GM23338 (cell line): Measurements from ENCODE around the gene TRIM44. TPM values are rescaled to one million over a fixed set of nuclear protein-coding genes. Genes with fewer than 3 reads are reported as not detected.
A peak's percentile ranks its signal among the peaks of the same experiment; 100 is the strongest.

Experiments used
- ATAC-seq: fragments of 200-7000 bp; cut with Tn5 transposase; 3 replicates; pipeline ENCODE4 v1.9.1; 2020
- DNase-seq: peaks from one replicate; pipeline ENCODE4 v3.0.0-alpha.2; 2015; ENCODE audit warnings: low spot score
- H2AFZ ChIP-seq: fragments of 200-600 bp; sonication (generic); 2 replicates; pipeline ENCODE4 v1.8.0; 2016; ENCODE audit warnings: antibody characterized with exemption, mild to moderate bottlenecking, moderate library complexity
- H3F3A ChIP-seq: fragments of 200-600 bp; sonication (generic); replicated peaks from 2 replicates; pipeline ENCODE4 v1.8.0; 2017; ENCODE audit warnings: antibody characterized with exemption, mixed run types, low read depth
- H3K27ac ChIP-seq: fragments of 200-600 bp; sonication (generic); 2 replicates; pipeline ENCODE4 v1.6.1; 2016; ENCODE audit warnings: low read depth
- H3K27me3 ChIP-seq: fragments of 200-600 bp; sonication (generic); 2 replicates; pipeline ENCODE4 v1.8.0; 2016; ENCODE audit warnings: mild to moderate bottlenecking, mixed run types, moderate library complexity; ENCODE audit not compliant: insufficient read depth
- H3K36me3 ChIP-seq: fragments of 200-600 bp; sonication (generic); 2 replicates; pipeline ENCODE4 v1.8.0; 2016; ENCODE audit warnings: mild to moderate bottlenecking; ENCODE audit not compliant: insufficient read depth
- H3K4me1 ChIP-seq: fragments of 200-600 bp; sonication (generic); 2 replicates; pipeline ENCODE4 v1.8.0; 2016; ENCODE audit warnings: mild to moderate bottlenecking, moderate library complexity; ENCODE audit not compliant: insufficient read depth
- H3K4me2 ChIP-seq: fragments of 200-600 bp; sonication (generic); 2 replicates; pipeline ENCODE4 v1.7.1; 2017; ENCODE audit warnings: mixed run types
- H3K4me3 ChIP-seq: fragments of 200-600 bp; sonication (generic); 2 replicates; pipeline ENCODE4 v1.6.1; 2016; ENCODE audit warnings: mixed run types
- H3K79me2 ChIP-seq: fragments of 200-600 bp; sonication (generic); replicated peaks from 2 replicates; pipeline ENCODE4 v1.8.0; 2017; ENCODE audit warnings: mild to moderate bottlenecking; ENCODE audit not compliant: insufficient read depth
- H3K9me2 ChIP-seq: fragments of 200-600 bp; sonication (generic); 2 replicates; pipeline ENCODE4 v1.8.0; 2017; ENCODE audit not compliant: insufficient read depth
- H4K20me1 ChIP-seq: fragments of 200-600 bp; sonication (generic); replicated peaks from 2 replicates; pipeline ENCODE4 v1.8.0; 2017; ENCODE audit warnings: mild to moderate bottlenecking; ENCODE audit not compliant: insufficient read depth
- H3K27ac Mint-ChIP-seq: 2 replicates; pipeline ENCODE4 v1.8.0; 2020; ENCODE audit warnings: inconsistent platforms, mild to moderate bottlenecking, moderate library complexity, mixed read lengths
- H3K27me3 Mint-ChIP-seq: 3 replicates; pipeline ENCODE4 v1.8.0; 2022; ENCODE audit warnings: low read depth, mild to moderate bottlenecking, moderate library complexity, mixed read lengths, inconsistent platforms; ENCODE audit not compliant: insufficient read depth, poor library complexity
- H3K36me3 Mint-ChIP-seq: 3 replicates; pipeline ENCODE4 v1.8.0; 2021; ENCODE audit warnings: low read depth, mild to moderate bottlenecking, inconsistent platforms, moderate library complexity, mixed read lengths
- H3K4me1 Mint-ChIP-seq: 3 replicates; pipeline ENCODE4 v1.8.0; 2020; ENCODE audit warnings: mild to moderate bottlenecking, inconsistent platforms, mixed read lengths
- H3K4me3 Mint-ChIP-seq: 3 replicates; pipeline ENCODE4 v1.8.0; 2021; ENCODE audit warnings: moderate library complexity, mild to moderate bottlenecking, inconsistent platforms, mixed read lengths
- H3K9me3 Mint-ChIP-seq: 3 replicates; pipeline ENCODE4 v1.8.0; 2020; ENCODE audit warnings: moderate library complexity, mild to moderate bottlenecking, inconsistent platforms, mixed read lengths
- CREB1 ChIP-seq: fragments of 250-450 bp; sonication (Bioruptor Pico); IDR thresholded peaks from 2 replicates; pipeline ENCODE4 v1.5.0; 2020; ENCODE audit warnings: low read depth, mild to moderate bottlenecking, moderate library complexity
- EZH2 ChIP-seq: fragments of 200-600 bp; sonication (generic); IDR thresholded peaks from one replicate; pipeline ENCODE4 v1.8.0; 2017; ENCODE audit warnings: antibody characterized with exemption, mild to moderate bottlenecking, low read depth; ENCODE audit not compliant: unreplicated experiment
- EZH2phosphoT487 ChIP-seq: fragments of 200-600 bp; sonication (generic); IDR thresholded peaks from one replicate; pipeline ENCODE4 v1.8.1; 2018; ENCODE audit warnings: antibody characterized with exemption; ENCODE audit not compliant: unreplicated experiment
- POLR2AphosphoS5 ChIP-seq: IDR thresholded peaks from 2 replicates; pipeline ENCODE4 v1.6.1; 2016; ENCODE audit warnings: antibody characterized with exemption, low read depth
- ZNF114 ChIP-seq: fragments of 250-450 bp; sonication (Bioruptor Pico); IDR thresholded peaks from 2 replicates; pipeline ENCODE4 v1.5.0; 2020; ENCODE audit warnings: mild to moderate bottlenecking, moderate library complexity
- ZNF331 ChIP-seq: fragments of 250-450 bp; sonication (Bioruptor Pico); IDR thresholded peaks from 2 replicates; pipeline ENCODE4 v1.5.0; 2020; ENCODE audit warnings: low read depth, mild to moderate bottlenecking, moderate library complexity
- polyA plus RNA-seq: library from polyadenylated mRNA; unstranded; fragments of >200 nt; fragmentation: Nextera tagmentation; extraction: Ambion mirVana; gene quantifications from 2 replicates; pipeline ENCODE4 v1.2.1, GENCODE V29; 2016
- total RNA-seq: library from RNA; depleted of rRNA; stranded (reverse); fragments of >200 nt; shearing (Covaris generic); gene quantifications from 2 replicates; pipeline ENCODE4 v1.2.3, GENCODE V29; 2014
- TF ChIP-seq, protein P1 (sequence below): IDR thresholded peaks from 2 replicates; pipeline ENCODE4 v1.6.1; 2016; ENCODE audit warnings: antibody characterized with exemption
- TF ChIP-seq, protein P2 (sequence below), 2 experiments: fragments of 200-600 bp in 1 of 2; sonication (generic) in 1 of 2; conservative IDR thresholded peaks; 2 replicates each; pipeline versions ENCODE4 v1.5.1 to v1.6.1; 2016 to 2017; ENCODE audit warnings: antibody characterized with exemption in 2 of 2, low read depth in 2 of 2, mild to moderate bottlenecking in 2 of 2, moderate library complexity in 1 of 2

The TRIM44 gene
- total and polyA plus RNA-seq, 2 experiments from 2014 or later = 10.3 to 10.4 TPM

DNA sequence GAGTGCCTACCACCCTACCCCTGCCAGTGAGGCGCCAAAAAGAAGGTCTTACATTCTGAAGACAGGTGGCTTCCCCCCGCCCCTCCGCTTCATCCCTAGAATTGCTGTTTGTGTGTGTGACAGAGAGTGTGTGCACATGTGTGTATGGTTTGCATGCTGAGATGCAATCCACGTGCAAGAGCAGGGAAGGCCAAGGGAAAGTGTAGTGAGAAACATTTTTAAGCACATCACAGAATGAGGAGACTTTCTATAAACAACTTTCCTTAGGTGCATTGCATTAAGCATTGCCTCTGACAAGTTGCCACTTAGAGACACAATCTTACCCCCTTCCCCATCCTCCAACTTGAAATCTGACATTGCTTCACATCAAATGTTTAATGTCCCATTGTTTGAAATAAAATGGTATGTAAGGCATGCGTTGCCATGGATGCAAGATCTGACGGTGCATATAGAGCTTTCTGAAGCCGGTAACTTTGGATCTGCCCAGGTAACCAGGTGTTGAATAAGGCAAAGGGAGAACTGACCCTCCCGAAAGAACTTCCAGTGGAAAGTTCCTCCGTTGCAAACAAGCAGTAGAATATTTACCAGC is 22.9 kb upstream of the TRIM44 start:
- H3K4me3 Mint-ChIP-seq = no peak overlapping the region
- TF ChIP-seq, protein P1, sequence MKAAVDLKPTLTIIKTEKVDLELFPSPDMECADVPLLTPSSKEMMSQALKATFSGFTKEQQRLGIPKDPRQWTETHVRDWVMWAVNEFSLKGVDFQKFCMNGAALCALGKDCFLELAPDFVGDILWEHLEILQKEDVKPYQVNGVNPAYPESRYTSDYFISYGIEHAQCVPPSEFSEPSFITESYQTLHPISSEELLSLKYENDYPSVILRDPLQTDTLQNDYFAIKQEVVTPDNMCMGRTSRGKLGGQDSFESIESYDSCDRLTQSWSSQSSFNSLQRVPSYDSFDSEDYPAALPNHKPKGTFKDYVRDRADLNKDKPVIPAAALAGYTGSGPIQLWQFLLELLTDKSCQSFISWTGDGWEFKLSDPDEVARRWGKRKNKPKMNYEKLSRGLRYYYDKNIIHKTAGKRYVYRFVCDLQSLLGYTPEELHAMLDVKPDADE = no peak
- TF ChIP-seq ZNF331 (CRISPR knock-in tag) (no peak), EZH2phosphoT487 (no peak), EZH2 (no peak)
- TF ChIP-seq, protein P2, sequence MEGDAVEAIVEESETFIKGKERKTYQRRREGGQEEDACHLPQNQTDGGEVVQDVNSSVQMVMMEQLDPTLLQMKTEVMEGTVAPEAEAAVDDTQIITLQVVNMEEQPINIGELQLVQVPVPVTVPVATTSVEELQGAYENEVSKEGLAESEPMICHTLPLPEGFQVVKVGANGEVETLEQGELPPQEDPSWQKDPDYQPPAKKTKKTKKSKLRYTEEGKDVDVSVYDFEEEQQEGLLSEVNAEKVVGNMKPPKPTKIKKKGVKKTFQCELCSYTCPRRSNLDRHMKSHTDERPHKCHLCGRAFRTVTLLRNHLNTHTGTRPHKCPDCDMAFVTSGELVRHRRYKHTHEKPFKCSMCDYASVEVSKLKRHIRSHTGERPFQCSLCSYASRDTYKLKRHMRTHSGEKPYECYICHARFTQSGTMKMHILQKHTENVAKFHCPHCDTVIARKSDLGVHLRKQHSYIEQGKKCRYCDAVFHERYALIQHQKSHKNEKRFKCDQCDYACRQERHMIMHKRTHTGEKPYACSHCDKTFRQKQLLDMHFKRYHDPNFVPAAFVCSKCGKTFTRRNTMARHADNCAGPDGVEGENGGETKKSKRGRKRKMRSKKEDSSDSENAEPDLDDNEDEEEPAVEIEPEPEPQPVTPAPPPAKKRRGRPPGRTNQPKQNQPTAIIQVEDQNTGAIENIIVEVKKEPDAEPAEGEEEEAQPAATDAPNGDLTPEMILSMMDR (conservative IDR thresholded peaks at IDR 0.05; ENCODE audit: low read depth in 2 of 2) = no peak
- H3K4me3 ChIP-seq = 0 out of 2 replicates have a peak overlapping the region, but pooled peaks have one; percentile 9

DNA sequence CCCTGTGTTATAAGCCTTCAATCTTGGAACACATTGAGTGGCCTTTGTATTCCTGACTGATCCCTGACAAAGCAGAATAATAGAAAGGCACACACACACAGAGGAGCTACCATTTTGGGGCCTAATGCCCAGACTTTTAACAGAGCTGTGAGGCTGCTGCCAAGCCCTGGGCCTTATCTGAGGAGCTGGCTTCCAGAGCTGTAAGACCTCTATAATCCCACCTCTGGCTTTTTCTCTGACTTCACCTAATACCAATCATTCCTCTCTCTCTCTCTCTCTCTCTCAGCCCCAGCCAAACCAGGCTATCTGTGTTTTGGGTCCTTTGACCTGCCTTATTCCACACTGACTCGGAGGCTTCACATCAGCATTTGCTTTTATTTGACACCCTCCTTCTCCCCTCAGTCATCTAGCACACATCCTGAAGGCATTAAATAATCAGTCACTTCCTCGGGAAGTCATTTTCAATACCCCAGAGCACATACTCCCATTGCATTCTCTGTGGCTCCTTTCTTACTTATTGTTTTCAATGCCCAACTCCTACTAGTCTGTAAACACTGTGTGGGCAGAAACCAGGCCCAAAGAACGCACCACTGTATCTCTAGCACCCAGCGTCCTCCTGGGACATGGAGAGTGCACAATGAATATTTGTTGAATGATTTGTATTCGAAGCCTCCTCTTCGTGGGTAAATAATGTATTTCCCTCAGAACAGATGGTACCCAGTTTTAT is 21.2 kb upstream of the TRIM44 start:
- ATAC-seq (no peak), DNase-seq (no peak)
- Histone ChIP-seq H4K20me1 (no peaks in the 10 kb centered on the region), H3K27ac (no peak overlapping the region), H3K4me3 (no peak overlapping the region), H3F3A (no peaks in the 10 kb centered on the region), H3K36me3 (no peaks in the 10 kb centered on the region), H3K9me2 (no peaks in the 10 kb centered on the region), H3K79me2 (no peaks in the 10 kb centered on the region), H3K27me3 (no peaks in the 10 kb centered on the region), H3K4me1 (peaks cover 20% of the 10 kb centered on the region), H2AFZ (no peak overlapping the region), H3K4me2 (no peak overlapping the region)
- H3K36me3 Mint-ChIP-seq = no peaks in the 10 kb centered on the region
- H3K4me3 Mint-ChIP-seq = no peak overlapping the region
- no peaks in the 10 kb centered on the region for H3K9me3 Mint-ChIP-seq
- TF ChIP-seq CREB1 (CRISPR knock-in tag) (no peak), ZNF114 (CRISPR knock-in tag) (no peak), POLR2AphosphoS5 (no peak)
- TF ChIP-seq, protein P2 (conservative IDR thresholded peaks at IDR 0.05; ENCODE audit: low read depth in 2 of 2) = no peak
- no peak overlapping the region for H3K27ac Mint-ChIP-seq
- H3K4me1 Mint-ChIP-seq = peaks cover 11% of the 10 kb centered on the region
- H3K27me3 Mint-ChIP-seq = no peaks in the 10 kb centered on the region

More for the DNA sequence above, 22.9 kb upstream of the TRIM44 start:
- Histone ChIP-seq H4K20me1 (no peaks in the 10 kb centered on the region), H3K79me2 (no peaks in the 10 kb centered on the region), H3K27ac (no peak overlapping the region), H3K4me1 (peaks cover 20% of the 10 kb centered on the region), H3K9me2 (no peaks in the 10 kb centered on the region), H3K4me2 (peak overlapping the region; percentile 61), H3K36me3 (no peaks in the 10 kb centered on the region), H2AFZ (no peak overlapping the region), H3K27me3 (no peaks in the 10 kb centered on the region), H3F3A (no peaks in the 10 kb centered on the region)
- peak; percentile 77 for DNase-seq
- Mint-ChIP-seq H3K27me3 (no peaks in the 10 kb centered on the region), H3K36me3 (no peaks in the 10 kb centered on the region), H3K4me1 (peaks cover 11% of the 10 kb centered on the region), H3K27ac (peak overlapping the region; percentile 30; the same call in 1 of the 2 replicates), H3K9me3 (no peaks in the 10 kb centered on the region)
- ATAC-seq = peak; percentile 55; the same call in 2 of the 3 replicates
